Mammary epithelial cell (primary cell): ENCODE data around the gene C11orf65.

Experiments used
- CTCF ChIP-seq, 2 donors: IDR thresholded peaks in 1 of 2; conservative IDR thresholded peaks in 1 of 2; 2 replicates each; pipeline ENCODE4 v1.5.1; 2011 to 2012; ENCODE audit warnings: inconsistent platforms in 2 of 2, low read length in 2 of 2, mild to moderate bottlenecking in 2 of 2, control low read depth in 1 of 2, low read depth in 1 of 2; ENCODE audit not compliant: insufficient read depth in 1 of 2; ENCODE audit errors: extremely low read depth in 1 of 2
- EZH2 ChIP-seq: IDR thresholded peaks from 2 replicates; pipeline ENCODE4 v1.6.1; 2012; ENCODE audit warnings: low read length, inconsistent platforms, borderline replicate concordance

- TF ChIP-seq CTCF (conservative IDR thresholded peaks at IDR 0.05 in 1 of 2, IDR thresholded peaks at IDR 0.05 in 1 of 2; ENCODE audit: extremely low read depth in 1 of 2, insufficient read depth in 1 of 2, low read depth in 1 of 2, low read length in 2 of 2): no peak
- TF ChIP-seq EZH2: no peak
Observed at GRCh38 chr11:108398439-108398838, 68.9 kb downstream of the C11orf65 start.
